Mucosa of stomach (tissue), 1 donor: ENCODE measurements around the gene EPHA8.

Source experiments
- H3K27me3 ChIP-seq: one replicate; pipeline ENCODE4 v1.7.0; 2013; ENCODE audit warnings: mild to moderate bottlenecking, low read length; ENCODE audit not compliant: control insufficient read depth, insufficient read depth
- H3K36me3 ChIP-seq: one replicate; pipeline ENCODE4 v1.7.0; 2013; ENCODE audit warnings: low read length; ENCODE audit not compliant: control insufficient read depth, insufficient read depth
- H3K4me1 ChIP-seq: one replicate; pipeline ENCODE4 v1.7.0; 2013; ENCODE audit warnings: mild to moderate bottlenecking, low read length; ENCODE audit not compliant: control insufficient read depth, insufficient read depth
- H3K4me3 ChIP-seq: one replicate; pipeline ENCODE4 v1.7.0; 2013; ENCODE audit warnings: low read length
- H3K9ac ChIP-seq: one replicate; pipeline ENCODE4 v1.7.0; 2013; ENCODE audit warnings: mild to moderate bottlenecking, low read length, moderate library complexity
- H3K9me3 ChIP-seq: one replicate; pipeline ENCODE4 v1.7.0; 2013; ENCODE audit warnings: mild to moderate bottlenecking, low read length, moderate library complexity; ENCODE audit not compliant: control insufficient read depth
- donor health status: Pancreatic carcinoma.

Gene EPHA8

DNA sequence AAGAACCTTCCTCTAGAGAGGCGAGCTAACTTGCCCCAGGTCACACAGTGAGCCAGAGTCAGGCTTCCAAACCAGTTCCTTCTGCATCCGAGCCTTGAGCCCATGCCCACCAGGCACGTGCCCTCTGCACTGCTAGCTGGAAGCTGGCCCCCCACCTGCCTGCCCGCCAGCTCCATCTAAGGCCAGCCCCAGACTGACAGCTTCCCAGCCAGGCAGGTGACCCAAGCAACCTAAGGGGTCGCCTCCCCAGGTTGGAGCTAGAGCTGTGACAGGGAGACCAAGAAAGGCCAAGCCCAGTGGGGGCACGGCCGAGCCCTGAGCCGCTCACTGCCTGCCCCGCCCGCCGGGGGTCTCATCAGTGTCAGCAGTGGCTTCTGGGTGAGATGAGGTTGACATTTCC, 53.3 kb downstream of the EPHA8 start:
- Histone ChIP-seq H3K9ac (no peak overlapping the region), H3K4me3 (no peak overlapping the region), H3K36me3 (no peaks in the 10 kb centered on the region), H3K27me3 (peaks cover 23% of the 10 kb centered on the region), H3K9me3 (no peaks in the 10 kb centered on the region), H3K4me1 (no peaks in the 10 kb centered on the region)

DNA sequence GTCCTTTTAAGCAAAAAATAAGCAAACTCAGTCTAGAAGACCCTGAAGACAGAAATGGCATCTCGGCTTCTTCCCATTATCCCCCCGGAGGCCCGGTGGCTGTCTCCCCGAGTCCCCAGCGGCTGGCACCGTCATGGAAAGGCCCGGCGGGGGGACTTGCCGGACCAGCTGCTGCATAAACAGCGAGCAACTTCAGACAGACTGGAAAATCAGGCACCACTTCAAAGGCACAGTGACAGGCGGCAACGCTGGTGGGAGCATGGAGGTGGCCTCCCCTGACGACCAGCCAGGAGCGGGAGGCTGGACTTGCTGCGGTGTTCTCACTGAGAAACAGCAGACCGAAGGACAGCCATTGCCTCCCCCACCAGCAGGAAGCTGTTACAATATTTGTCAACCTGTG, 54.8 kb downstream of the EPHA8 start:
- Histone ChIP-seq H3K9me3 (no peaks in the 10 kb centered on the region), H3K4me1 (no peaks in the 10 kb centered on the region), H3K36me3 (no peaks in the 10 kb centered on the region), H3K27me3 (peaks cover 25% of the 10 kb centered on the region), H3K4me3 (no peak overlapping the region), H3K9ac (no peak overlapping the region)

DNA sequence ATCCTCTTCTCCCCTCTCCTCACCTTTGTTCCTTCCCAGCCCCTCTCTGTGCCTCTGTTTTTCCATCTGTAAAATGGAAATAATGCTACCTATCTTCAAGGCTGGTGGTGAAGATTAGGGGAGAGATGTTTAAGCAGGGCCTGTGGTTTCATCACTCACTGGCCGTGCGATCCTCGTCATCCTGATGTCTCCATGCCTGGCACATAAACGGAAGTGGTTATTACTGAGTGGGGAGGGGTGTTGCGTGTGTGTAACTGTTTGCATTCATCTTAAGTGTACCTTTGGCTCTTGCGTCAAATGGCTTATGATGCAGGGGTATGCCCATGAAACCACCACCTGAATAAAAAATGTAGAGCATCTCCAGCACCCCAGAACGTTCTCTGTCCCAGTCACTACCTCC, 56.0 kb downstream of the EPHA8 start:
- Histone ChIP-seq H3K4me1 (no peaks in the 10 kb centered on the region), H3K4me3 (no peak overlapping the region), H3K9me3 (no peaks in the 10 kb centered on the region), H3K36me3 (no peaks in the 10 kb centered on the region), H3K27me3 (peaks cover 25% of the 10 kb centered on the region), H3K9ac (no peak overlapping the region)

DNA sequence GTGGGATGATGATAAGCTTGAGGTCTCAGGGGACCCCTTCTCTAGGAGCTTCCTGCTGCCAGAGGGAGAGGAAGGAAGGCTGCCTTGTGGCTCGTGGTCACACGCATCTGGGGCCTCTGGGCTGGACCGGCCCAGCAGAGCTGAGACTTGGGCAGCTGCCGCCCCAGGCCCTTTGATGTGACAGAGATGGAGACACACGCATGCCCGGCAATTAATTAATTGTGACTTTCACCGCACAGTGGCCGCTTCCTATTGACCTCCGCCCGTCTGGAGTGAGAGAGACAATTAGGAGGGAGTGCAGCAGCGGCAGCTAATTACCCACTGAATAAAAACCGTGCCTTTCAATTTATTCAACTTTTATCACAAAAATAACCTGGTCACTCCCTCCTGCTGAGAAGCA, 56.5 kb downstream of the EPHA8 start:
- no peaks in the 10 kb centered on the region for H3K36me3 ChIP-seq
- no peak overlapping the region for H3K9ac ChIP-seq
- H3K4me3 ChIP-seq: no peak overlapping the region
- no peaks in the 10 kb centered on the region for H3K4me1 ChIP-seq
- H3K9me3 ChIP-seq: no peaks in the 10 kb centered on the region
- H3K27me3 ChIP-seq: peaks cover 25% of the 10 kb centered on the region

DNA sequence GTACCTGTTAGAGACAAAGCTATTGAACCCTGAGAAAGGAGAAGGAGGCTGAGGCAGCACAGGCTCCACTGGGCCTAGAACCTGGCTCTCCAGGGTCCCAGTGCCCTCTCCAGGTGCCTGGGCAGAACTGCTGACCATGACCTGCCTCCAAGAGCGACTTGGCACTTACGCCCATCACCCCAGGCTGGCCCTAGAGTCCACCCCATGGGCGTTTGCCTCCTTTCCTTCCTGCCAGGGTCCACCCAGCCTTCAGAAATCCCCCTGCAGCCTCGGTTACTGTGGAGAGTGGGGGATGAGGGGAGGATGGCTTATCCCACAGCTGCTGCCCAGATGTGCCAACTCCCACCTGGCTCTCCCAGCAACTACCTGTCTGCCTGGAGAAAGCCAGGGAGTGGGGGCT, 58.5 kb downstream of the EPHA8 start:
- Histone ChIP-seq H3K36me3 (no peaks in the 10 kb centered on the region), H3K27me3 (peaks cover 41% of the 10 kb centered on the region), H3K9me3 (no peaks in the 10 kb centered on the region), H3K4me3 (no peak overlapping the region), H3K9ac (no peak overlapping the region), H3K4me1 (peaks cover 4% of the 10 kb centered on the region)

DNA sequence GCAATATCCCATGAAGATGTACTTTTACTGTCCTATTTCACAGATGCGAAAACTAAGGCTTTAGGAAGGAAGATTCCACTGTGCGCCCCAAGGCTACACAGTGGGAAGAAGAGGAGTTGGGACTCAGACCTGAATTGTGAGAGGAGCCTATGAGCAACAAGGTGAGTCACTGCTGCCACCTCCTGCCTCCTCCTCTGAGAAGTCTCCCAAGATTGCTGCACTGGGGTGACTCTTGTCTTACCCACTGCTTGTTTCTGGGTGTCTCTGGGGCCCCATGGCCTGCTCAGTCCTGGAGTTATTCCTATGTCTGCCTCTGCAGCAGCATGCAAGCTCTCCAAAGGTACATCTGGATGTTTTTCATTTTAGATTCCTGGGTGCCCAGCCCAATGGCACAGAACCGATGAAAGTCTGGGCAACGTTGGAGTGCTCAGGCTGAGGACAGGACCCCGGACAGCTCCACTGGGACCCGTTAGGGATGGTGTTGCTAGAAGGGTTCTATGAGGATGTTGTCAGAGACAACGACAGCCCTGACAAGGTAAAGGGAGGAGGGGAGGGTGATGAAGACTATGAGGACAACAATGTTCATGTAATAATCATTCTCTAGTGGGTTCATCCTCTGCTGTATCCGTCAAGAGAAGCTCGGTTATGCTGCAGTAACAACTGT, 62.1 kb downstream of the EPHA8 start:
- H3K27me3 ChIP-seq: peaks cover 39% of the 10 kb centered on the region
- no peaks in the 10 kb centered on the region for H3K9me3 ChIP-seq
- H3K4me3 ChIP-seq: no peak overlapping the region
- peaks cover 4% of the 10 kb centered on the region for H3K4me1 ChIP-seq
- no peaks in the 10 kb centered on the region for H3K36me3 ChIP-seq
- no peak overlapping the region for H3K9ac ChIP-seq

DNA sequence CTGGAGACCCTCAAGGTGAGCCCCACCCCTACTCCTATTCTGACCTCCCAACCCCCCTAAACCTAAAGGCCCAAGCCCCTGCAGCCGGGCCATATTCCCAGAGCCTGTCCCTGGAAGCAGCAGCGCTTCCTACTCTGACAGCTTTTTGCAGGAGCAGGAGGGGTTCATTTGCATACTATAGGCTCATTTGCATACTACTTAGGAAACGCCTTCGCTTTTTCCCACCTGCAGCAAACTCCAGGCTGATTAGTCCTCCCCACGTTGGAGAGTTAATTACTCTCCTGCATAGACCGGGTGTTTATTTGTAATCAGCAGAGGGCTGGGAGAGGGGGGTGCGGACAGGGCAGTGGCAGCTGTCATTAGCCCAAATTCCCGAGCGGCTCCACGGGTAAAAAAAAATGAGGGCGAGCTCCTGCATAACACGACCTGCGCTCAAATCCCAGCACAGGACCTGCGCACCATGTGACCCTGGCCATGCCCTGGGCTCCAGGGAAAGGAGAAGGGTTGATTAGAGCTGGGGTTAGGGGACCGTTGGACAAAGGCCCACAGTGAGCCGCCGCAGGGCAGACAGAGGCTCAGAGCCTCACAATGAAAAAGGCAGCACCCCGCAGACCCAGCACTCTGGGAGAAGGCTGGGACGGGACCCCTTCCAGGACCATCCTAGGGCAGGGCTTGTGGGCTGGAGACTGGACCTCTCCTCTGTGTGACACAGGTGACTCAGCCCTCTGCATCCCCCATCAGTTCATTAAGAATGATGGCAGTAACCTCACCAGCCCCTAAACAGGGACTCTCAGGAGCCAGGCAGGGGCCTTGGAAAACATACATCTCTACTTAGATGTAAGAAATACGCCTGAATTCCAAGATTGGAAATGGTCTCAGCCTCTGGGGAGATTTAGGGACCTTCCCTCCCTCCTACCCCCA, 63.2 kb downstream of the EPHA8 start:
- H3K4me1 ChIP-seq: peaks cover 4% of the 10 kb centered on the region
- H3K9me3 ChIP-seq: no peaks in the 10 kb centered on the region
- H3K9ac ChIP-seq: no peak overlapping the region
- peaks cover 36% of the 10 kb centered on the region for H3K27me3 ChIP-seq
- no peaks in the 10 kb centered on the region for H3K36me3 ChIP-seq
- no peak overlapping the region for H3K4me3 ChIP-seq

DNA sequence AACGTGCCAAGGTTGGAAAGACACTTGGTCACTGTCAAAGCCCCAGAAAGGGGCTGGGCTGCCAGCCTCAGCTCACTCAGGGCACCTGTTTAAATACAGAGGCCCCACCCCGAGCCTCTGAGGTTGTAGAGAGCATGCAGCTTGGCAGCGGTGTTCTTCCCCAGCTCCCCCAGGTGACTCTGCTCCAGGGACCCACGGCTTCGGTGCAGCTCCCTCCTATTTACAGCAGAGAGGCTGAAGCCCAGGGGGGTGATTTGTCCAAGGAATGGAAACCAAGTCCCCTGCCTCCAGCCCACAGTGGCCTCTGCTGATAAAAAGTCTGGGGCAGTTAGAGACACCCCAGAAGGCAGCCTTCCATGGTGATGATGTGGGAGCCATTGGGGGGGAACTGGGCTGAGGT, 64.0 kb downstream of the EPHA8 start:
- H3K9ac ChIP-seq: no peak overlapping the region
- no peaks in the 10 kb centered on the region for H3K36me3 ChIP-seq
- H3K27me3 ChIP-seq: peaks cover 30% of the 10 kb centered on the region
- no peak overlapping the region for H3K4me3 ChIP-seq
- peaks cover 4% of the 10 kb centered on the region for H3K4me1 ChIP-seq
- no peaks in the 10 kb centered on the region for H3K9me3 ChIP-seq

DNA sequence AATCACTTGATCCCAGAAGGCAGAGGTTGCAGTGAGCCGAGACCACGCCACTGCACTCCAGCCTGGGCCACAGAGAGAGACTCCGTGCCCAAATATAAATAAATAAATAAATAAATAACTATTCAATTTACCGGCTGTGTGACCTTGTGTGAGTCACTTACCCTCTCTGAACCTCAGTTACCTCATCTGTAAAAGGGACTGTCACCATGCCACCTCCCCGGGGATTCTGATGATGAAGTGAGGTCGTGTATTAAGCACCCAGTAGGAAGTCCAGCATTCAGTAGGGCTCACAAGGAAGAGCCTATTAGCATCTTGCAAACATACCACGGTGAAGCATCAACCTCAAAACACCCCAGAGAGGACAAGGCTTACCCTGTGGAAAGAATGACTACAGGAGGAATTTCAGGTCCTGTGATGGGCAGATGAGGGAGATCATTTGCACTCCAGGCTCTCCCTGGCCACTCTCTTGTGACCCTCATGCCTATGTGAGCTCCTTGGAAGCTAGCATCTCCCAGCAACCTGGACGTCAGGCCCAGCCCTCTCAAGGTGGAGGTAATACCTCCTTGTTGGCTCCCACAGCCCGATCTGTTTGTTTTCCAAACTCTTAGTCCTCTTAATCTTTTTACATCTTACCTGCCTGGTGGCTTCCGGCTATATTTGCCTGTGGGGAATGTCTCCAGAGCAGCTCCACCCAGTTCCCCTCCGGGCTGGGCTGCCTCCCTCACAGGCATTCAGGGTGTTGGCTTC, 65.6 kb downstream of the EPHA8 start:
- peaks cover 30% of the 10 kb centered on the region for H3K27me3 ChIP-seq
- H3K4me3 ChIP-seq: no peak overlapping the region
- H3K4me1 ChIP-seq: peaks cover 4% of the 10 kb centered on the region
- no peak overlapping the region for H3K9ac ChIP-seq
- no peaks in the 10 kb centered on the region for H3K36me3 ChIP-seq
- no peaks in the 10 kb centered on the region for H3K9me3 ChIP-seq

DNA sequence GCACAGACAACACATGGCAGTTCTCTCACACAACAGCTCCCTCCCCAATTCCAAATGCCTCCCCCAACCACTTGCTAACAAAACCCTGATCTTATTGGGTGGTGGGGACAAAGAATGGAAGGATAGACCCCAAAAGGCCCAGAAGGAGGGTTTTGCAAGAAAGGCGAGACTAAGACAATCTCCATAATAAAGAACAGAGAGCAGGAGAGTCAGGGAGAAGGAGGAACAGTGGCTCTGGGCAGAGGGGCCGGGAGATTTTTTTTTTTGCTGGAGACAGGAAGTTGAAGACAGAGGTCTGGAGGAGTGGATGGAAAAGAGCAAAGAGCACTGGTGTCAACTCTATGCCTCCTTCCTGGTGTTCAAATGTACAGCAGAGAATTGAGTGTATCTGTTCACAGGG, 66.6 kb downstream of the EPHA8 start:
- Histone ChIP-seq H3K36me3 (no peaks in the 10 kb centered on the region), H3K9me3 (no peaks in the 10 kb centered on the region), H3K4me3 (no peak overlapping the region), H3K4me1 (peaks cover 4% of the 10 kb centered on the region), H3K9ac (no peak overlapping the region), H3K27me3 (peaks cover 30% of the 10 kb centered on the region)

DNA sequence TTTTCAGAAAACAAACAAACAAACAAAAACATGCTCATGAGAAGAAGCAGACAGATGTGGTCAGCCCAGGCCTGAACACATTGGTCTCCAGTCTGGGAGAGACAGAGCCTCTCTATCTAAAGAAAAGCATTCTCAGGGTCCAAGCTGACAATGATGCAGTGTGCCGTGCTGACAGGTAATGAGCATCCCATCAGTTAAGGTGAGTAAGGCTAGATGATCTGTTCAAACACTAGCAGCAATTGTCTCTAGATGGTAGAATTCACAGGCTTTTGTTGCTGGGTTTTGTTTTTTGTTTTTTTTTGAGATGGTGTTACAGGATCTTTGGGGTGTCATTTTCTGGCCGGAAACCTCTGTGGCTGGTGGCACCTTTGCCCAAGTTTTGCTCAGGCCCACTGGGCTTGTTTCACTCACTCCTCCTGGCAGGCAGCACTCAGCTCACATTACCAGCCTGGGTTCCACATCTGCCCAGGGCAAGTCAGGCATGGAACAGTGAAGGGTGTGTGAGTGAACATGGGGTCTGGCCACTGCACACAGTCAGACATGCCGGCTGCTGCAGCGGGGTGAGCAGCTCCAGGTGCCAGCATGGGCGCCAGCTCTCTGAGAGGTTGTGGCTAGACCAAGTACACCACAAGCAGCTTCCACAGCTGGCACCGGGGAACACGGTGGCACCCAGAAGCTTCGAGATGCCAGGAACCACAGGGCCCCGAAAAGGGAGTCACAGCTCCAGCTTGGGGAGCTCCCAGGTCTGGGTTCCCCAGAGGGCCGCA, 70.6 kb downstream of the EPHA8 start:
- no peak overlapping the region for H3K4me3 ChIP-seq
- H3K36me3 ChIP-seq: no peaks in the 10 kb centered on the region
- H3K4me1 ChIP-seq: no peaks in the 10 kb centered on the region
- H3K27me3 ChIP-seq: peaks cover 4% of the 10 kb centered on the region
- H3K9me3 ChIP-seq: no peaks in the 10 kb centered on the region
- H3K9ac ChIP-seq: no peak overlapping the region
